ENCODE measurements around the gene FSIP2.
"Not testable (repeated sequence)": the region's sequence is repeated elsewhere in the genome, so short reads cannot be mapped to it uniquely, and the experiment has no call there.

FSIP2 gene

DNA sequence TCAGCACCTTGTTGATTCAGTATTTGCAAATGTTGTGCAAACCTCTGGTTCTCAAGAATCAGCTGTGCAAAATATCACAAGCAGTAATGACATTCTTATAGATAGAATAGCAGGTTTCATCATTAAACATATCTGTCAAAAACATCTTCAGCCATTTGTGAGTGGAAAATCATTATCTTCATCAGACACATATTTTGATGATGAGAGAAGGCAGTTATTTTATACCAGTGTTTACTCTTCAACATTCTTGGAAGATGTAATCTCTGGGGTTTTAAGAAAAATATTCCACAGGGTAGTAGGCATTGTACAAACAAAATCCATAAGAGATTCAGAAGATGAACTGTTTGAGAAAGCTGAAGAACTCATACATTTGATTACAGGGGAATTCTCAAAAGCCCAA is 64.3 kb downstream of the FSIP2 start:
- DNase-seq: no peak

DNA sequence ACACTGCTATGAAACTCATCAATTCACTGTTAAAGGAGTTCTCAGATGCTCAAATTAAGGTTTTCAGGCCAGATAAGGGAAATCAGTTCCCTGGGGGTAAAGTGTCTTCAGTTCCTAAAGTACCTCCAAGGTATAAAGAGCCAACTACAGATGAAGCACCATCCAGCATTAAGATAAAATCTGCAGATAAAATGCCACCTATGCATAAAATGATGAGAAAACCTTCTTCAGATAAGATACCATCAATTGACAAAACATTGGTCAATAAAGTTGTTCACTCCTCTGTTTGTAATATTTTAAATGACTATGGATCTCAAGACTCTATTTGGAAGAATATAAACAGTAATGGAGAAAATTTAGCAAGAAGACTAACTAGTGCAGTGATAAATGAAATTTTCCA is 68.2 kb downstream of the FSIP2 start:
- no peak for DNase-seq

DNA sequence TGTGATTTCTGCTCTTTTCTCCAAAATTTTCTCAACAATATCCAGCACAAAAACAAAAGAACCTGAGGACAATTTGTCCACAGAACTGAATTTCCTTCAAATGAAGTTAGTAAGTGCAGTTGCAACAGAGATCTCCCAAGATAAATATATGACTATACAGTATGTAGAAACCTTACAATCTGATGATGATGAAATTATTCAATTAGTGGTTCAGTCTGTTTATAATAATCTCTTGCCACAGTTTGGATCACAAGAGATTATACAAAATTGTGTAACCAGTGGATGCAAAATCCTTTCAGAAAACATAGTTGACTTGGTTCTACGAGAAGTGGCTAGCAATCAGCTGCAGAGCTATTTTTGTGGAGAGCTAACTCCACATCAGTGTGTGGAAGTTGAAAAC is 68.7 kb downstream of the FSIP2 start:
- no peak for DNase-seq

DNA sequence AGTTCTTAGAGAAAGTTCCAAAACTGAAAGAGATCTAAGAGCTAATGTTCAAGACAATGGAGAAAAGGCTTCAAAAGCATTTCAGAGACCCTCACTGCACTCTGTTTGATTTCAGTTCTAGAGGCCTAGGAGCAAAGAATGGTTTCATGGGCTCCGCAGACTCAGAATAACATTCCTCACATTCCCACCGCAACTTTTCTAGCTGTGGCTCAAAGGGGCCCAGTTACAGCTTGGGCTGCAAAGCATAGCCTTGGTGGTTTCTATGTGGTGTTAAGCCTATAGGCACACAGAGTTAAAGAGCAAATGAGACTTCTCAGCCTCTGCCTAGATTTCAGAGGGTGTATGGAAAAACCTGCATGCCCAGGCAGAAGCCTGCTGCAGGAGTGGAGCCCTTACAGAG is 73.0 kb downstream of the FSIP2 start:
- no peak for DNase-seq

DNA sequence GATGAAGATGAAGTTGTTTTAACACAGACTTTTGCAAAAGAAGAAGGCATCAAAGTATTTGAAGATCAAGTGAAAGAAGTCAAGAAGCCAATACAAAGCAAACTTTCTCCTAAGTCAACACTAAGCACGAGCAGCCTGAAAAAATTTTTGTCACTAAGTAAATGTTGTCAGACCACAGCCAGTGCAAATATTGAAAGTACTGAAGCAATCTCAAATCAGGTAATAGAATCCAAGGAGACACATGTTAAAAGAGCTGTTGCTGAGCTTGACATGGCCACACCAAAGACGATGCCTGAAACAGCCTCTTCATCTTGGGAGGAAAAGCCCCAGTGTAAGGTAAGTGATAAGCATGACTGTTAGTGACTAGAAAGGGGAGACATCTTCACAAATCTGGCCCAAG is 75.1 kb downstream of the FSIP2 start:
- no peak for DNase-seq

DNA sequence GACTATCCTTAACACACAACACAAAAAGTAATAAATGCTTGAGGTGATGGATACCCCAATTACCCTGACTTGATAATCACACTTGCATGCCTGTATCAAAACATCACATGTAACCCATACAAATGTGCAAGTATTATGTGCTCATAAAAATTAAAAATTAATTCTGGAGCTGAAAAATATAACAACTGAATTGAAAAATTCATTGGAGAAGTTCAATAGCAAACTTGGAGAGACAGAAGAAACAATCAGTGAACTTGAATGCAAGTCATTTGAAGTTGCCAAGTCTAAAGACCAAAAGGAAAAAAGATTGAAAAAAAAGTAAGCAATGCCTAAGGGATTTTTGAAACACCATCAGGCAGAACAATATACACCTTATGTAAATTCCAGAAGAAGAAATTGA is 79.4 kb downstream of the FSIP2 start:
- no peak for DNase-seq

DNA sequence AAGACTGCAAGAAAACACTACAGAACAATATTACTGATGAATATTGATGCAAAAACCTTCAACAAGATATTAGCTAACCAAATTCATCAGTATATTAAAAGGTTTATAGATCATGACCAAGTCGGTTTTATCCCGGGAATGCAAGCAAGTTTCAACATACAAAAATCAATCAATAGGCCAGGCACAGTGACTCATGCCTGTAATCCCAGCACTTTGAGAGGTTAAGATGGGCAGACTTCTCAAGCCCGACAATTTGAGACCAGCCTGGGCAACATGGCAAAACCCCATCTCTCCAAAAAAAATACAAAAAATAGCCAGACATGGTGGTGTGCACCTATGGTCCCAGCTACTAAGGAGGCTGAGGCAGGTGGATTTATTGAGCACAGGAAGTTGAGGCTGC is 82.9 kb downstream of the FSIP2 start:
- no peak for DNase-seq

DNA sequence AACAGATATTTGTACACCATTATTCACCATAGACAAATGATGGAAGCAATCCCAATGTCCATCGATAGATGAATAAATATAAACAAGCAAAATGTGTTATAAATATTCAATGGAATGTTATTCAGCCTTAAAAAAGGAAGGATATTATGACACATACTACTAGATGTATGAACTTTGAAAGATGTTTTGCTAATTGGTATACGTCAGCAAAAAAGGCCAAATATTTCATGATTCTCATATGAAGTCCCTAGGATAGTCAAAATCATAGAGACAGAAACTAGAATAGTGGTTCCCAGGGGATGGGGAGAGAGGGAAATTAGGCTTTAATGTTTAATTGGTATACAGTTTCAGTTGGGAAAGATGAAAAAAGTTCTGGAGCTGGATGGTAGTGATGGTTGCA is 85.2 kb downstream of the FSIP2 start:
- DNase-seq: no peak

DNA sequence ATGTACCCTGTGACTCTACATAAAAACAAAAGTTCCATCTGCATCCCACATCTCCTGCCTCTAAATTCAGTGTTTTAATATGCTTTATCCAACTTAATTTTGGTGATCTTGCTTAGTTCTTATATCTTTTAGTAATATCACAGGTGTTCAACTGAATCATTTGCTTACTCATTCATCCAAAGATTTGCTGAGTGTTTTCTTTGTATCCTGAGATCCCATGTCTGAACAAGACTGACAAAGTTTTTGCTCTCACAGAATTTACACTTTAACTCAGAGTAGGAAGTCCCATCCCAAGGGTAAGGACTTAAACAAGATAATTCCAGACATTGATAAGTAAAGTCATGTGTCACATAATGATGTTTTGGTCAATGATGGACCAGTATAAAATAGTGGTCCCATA is 87.0 kb downstream of the FSIP2 start:
- DNase-seq: no peak

DNA sequence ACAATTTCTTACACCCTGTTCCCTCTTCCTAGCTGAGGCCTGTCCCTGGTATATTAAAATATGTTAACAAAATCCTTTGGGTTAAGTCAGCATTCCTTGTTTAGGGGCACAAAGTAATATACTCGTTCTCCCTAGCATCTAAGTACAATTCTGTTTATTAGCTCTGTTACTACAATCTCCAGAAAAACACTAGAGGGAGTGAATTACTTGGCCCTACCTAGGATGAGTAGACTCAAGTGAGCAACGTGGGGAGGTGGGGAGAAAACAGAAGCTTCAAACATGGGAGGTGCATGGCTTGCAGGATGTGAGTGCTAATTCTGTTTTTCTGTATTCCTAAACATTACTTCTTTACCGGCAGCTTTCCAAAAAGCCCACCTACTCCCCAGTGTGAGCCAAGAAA is 89.7 kb downstream of the FSIP2 start:
- DNase-seq: no peak

DNA sequence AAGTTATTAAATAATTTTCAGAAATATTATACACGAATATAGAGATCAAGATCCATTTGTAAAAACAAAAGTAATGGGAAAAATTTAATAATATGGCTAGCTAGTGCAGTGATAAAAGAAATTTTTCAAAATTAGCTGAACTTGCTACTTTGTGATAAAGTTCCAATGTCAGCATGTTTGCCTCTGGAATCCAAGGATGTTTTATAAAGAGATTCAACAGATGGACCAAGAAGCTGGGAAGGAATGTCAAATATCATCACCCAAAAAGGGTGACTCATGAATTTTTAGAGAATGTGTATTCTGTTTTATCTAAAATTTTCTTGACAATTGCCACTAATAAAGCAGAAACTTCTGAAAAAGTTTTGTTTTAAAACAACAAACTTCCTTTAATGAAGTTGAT is 95.3 kb downstream of the FSIP2 start:
- DNase-seq: no peak

DNA sequence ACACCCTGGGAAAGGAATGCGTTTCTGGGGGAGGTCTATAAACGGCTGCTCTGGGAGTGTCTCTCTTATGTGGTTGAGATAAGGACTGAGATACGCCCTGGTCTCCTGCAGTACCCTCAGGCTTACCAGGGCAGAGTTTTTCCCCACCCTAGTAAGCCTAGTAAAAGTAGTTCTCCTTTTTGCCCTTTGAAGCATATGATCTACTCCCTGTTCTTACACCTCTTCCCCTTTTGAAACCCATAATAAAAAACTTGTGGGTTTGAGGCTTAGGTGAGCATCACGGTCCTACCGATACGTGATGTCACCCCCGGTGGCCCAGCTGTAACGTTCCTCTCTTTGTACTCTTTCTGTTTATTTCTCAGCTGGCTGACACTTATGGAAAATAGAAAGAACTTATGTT is 97.4 kb downstream of the FSIP2 start:
- no peak for DNase-seq

DNA sequence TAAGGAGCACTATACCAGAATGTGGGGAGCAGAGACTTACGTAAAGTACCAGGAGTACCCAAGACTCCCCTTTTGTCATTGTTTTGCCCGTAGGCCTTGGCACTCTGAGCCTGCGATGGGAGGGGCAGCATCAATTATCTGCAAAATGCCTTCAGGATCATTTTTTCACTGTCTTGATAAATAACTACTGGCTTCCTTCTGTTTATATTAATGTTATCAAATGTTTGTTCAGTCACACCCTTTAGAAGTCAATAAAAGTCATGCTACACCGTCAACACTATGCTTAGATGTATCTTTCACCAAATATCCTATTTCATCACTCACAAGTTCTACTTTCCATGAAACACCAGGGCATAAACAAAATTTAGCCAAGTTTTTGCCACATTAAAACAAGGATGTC is 116.3 kb downstream of the FSIP2 start:
- DNase-seq: no peak

DNA sequence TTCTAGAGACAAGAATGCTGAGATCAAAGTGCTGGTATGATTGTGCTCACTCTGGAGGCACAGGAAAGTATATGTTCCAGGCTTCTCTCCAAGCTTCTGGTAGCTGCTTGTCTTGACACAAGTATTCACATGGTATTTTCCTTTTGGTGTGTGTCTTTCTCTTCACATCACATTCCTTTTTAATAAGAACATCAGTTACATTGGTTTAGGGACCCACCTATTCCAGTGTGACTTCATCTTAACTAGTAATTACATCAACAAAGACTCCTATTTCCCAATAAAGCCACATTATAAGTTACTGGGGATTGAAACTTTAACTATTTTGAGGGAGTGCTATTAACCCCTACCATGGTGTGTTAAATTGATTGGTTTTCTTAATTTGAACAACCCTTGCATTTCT is 119.1 kb downstream of the FSIP2 start:
- DNase-seq: no peak

DNA sequence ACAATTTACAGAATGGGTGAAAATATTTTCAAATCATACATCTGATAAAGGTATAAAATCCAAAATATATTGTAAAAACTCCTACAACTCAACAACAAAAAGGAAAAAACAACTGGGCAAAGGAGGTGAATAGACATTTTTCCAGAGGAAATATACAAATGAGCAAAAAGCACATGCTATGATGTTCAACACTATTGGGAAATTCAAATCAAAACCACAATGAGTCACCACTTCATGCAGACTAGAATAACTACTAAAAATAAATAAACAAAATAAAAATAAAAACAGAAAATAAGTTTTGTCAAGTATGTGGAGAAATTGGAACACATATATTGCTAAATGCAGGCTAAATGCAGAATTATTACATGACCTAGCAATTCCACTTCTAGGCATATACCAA is 120.9 kb downstream of the FSIP2 start:
- no peak for DNase-seq

DNA sequence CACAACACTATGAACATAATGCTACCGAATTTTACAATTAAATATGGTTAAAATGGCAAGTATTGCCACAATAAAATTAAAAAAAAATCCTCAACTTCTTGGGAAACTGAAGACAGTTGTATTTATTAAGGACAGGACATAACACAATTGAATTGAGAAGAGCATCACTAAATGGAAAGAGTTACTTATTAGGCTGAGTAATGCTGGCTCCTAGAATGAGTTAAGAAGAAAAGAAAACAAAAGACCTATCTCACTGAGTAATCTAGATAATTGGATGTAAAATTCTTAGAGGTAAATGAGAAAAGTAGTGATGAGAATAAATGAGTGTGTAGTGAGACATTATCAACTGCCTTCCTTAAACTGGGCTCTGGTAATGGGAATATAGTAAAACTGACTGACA is 121.7 kb downstream of the FSIP2 start:
- DNase-seq: no peak

DNA sequence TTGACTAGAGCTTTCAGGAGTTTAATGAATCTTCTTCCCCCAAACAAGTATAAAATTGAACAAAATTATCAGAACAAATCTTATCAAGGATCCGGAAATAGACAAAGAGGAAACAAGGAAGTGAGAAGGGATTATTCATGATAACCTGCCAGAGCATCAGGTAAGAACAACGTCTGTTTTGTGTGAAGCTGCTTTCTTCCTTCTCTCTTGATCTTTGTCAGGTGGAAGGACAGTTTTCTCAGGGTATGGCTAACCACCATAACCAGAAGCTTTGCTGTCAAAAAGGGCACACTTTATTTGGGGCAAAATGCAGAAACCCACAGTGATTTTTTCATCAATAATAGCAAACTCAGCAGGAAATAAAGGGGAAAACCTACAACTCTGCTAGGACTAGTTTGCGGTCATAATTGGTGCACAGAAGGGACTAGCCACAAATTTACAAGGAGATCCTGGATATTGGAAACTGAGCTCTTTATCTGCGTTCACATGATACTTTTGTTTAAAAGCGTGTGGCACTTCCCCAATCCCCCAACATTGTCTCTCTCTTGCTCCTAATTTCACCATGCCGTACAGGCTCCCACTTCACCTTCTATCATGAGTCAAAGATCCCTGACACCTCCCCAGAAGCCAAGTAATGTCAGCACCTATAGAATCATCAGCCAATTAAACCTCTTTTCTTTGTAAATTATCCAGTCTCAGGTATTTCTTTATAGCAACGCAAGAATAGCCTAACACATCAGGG is 124.2 kb downstream of the FSIP2 start:
- DNase-seq: no peak

DNA sequence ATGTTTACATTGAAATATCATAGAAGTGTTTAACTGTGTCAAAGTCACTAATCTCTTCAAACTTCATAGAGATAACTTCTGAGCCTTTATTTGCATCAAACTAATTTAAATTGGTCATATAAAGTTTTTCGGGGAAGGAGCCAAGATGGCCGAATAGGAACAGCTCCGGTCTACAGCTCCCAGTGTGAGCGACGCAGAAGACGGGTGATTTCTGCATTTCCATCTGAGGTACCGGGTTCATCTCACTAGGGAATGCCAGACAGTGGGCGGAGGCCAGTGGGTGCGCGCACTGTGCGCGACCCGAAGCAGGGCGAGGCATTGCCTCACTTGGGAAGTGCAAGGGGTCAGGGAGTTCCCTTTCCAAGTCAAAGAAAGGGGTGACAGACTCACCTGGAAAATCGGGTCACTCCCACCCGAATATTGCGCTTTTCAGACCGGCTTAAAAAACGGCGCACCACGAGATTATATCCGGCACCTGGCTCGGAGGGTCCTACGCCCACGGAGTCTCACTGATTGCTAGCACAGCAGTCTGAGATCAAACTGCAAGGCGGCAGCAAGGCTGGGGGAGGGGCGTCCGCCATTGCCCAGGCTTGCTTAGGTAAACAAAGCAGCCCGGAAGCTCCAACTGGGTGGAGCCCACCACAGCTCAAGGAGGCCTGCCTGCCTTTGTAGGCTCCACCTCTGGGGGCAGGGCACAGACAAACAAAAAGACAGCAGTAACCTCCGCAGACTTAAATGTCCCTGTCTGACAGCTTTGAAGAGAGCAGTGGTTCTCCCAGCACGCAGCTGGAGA is 126.1 kb downstream of the FSIP2 start:
- DNase-seq: not testable (repeated sequence)

DNA sequence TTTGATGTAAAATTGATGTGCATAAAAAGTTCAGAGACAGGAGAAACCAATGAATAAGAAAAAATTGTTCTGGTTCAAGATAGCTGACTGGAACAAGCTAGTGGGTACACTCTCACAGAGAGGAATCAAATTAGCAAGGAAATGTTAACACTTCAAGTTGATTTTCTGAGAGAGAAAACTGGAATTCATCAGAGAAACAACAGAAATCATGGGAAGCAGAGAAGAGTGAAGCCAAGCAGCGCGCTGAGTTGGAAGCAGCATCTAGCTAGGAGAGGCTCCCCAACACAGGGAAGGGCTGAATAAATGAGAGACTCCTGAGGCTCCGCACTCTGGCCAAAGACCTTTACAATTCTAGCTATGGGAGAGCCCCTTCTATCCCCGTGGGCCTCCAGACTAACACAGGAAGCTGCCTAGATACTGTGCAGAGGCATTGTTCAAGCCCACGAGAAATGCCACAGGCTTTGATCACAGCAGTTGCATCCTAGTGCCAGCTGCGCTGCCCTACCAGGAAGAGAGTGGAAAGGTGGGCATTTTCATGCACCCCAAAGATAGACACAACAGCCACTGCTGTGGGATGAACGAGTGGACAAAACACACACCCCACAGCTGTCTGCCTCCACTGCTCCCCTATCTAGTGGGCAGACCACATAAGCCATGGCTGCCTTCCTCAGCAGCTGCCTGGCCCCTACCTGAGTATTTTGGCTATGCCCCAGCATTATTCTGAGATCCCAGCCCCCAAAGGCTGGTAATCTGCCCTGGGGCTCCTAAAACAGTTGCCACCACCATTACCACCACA is 136.7 kb downstream of the FSIP2 start:
- DNase-seq: no peak

DNA sequence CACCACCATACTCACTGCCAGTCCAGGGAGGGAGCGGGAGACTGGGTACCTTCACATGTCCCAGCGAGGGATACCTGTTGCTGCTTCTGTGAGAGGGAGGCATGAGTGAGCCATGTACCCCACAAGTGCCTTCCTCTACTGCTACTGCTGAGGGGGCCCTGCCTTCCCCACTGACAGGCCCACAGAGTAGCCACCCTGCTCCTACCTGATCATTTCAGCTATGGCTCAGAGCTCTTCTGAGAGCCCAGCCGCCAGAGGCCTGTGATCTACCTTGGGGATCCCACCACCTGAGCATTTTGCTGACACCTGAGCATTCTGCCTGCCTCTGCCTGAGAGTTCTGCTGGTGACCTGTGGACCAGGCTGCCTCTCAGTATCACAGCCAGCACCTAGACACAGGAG is 137.6 kb downstream of the FSIP2 start:
- no peak for DNase-seq

DNA sequence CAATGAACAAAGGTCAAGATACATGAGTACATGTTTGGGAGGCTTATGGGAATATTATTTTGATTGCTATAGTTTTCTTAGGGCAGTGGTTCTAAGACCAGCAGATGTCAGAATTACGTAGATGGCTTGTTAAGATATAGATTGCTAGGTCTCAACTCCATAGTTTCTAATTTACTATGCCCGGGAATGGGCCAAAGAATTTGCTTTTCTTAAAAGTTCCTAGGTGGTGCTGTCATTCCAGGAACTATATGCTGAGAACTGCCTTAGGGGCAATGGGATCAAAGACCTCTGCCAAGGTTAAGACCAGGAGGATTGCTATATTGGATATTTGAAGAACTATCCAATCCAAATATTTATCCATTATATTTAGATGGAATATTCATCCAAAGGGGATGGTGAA is 141.8 kb downstream of the FSIP2 start:
- no peak for DNase-seq
